Pancreas (tissue), 10 donors: ENCODE results near the gene KCNMB3. TPM values are rescaled to one million over a fixed set of nuclear protein-coding genes. Genes with fewer than 3 reads are reported as not detected.

Experiments used
- ATAC-seq, 4 donors: fragments of 200-7000 bp; cut with Tn5 transposase; one replicate each; pipeline versions ENCODE4 v1.8.0 to v1.9.1; 2020; ENCODE audit warnings: mild to moderate bottlenecking in 4 of 4, moderate library complexity in 4 of 4
- DNase-seq, 6 donors: peaks; one replicate each; pipeline ENCODE4 v3.0.0-alpha.2; 2020
- FAIRE-seq: peaks from 2 replicates; lab custom pipeline; 2012; peaks lifted over from hg19 to GRCh38; lab: Jason Lieb, UNC
- H3K27ac ChIP-seq, 4 donors: fragments of 200-600 bp; sonication (generic); 1 replicate in 3 of 4; 2 replicates in 1 of 4; pipeline versions ENCODE4 v1.5.0 to v1.8.0; 2020
- H3K27me3 ChIP-seq, 4 donors: fragments of 200-600 bp; one replicate each; pipeline ENCODE4 v1.8.0; 2021
- H3K36me3 ChIP-seq, 3 donors: fragments of 200-600 bp; sonication (generic) in 1 of 3; one replicate each; pipeline versions ENCODE4 v1.5.0 to v1.8.0; 2020 to 2021
- H3K4me1 ChIP-seq, 3 donors: fragments of 200-600 bp; one replicate each; pipeline ENCODE4 v1.8.0; 2021
- H3K4me3 ChIP-seq, 4 donors: fragments of 200-600 bp; sonication (generic) in 2 of 4; one replicate each; pipeline versions ENCODE4 v1.5.0 to v1.8.0; 2020 to 2021
- H3K9me3 ChIP-seq, 4 donors: fragments of 200-600 bp; one replicate each; pipeline ENCODE4 v1.8.0; 2021
- CTCF ChIP-seq, 4 donors: fragments of 200-600 bp; sonication (generic) in 3 of 4; IDR thresholded peaks; one replicate each; pipeline versions ENCODE4 v1.5.0 to v1.8.0; 2021; ENCODE audit warnings: antibody characterized with exemption in 4 of 4
- WGBS, 2 donors: extraction: QIAGEN DNeasy Blood & Tissue Kit; methylation state at CpG; one replicate each; pipeline ENCODE4 v1.1.7; 2013; 5-methylcytosine and 5-hydroxymethylcytosine counted together
- intact Hi-C, 3 donors: fragments of 100-400 bp; cut with DNase I; formaldehyde crosslinking; loops; one replicate each; pipeline versions ENCODE4 v1.11.1 to v1.14.2; 2022
- polyA plus RNA-seq, 2 donors: library from polyadenylated mRNA; stranded (reverse); fragments of 200-250 nt; gene quantifications; one replicate each; pipeline ENCODE4 v1.2.3, GENCODE V29; 2013
- total RNA-seq, 6 donors: library from RNA; stranded (reverse); fragmentation: NEBNext Ultra II Directional in 4 of 6; extraction: Animal tissue kit (Norgen Biotek cat#: 25700) in 4 of 6; gene quantifications; one replicate each; pipeline versions ENCODE4 v1.2.1 to v1.2.4, GENCODE V29; 2021 to 2023
- donor health status: healthy with polysubstance abuse.
- donor health status: DM: no; HTN: no; CAD: no; lungs with moderate emphysema.
- donor health status: DM: no; HTN: no; CAD: no.
- donor health status: control.
- donor health status: control.
- donor health status: Bipolar disorder and iron deficiency.
- donor health status: DM: yes; HTN: yes; CAD: no.
- donor health status: DM: no; HTN: no; CAD: no.
- donor health status: DM: no; HTN: no; CAD: no.
- donor health status: DM: yes; HTN: yes; CAD: no.

KCNMB3 gene
- total and polyA plus RNA-seq, 8 donors, result 1.4 to 7.8 (median 3.2) TPM

GRCh38 chr3:179272385-179272784, 21.5 kb upstream of the KCNMB3 start:
- FAIRE-seq (no peak), DNase-seq (no peak), ATAC-seq (no peak)
- intact Hi-C loops, result no loop called here
- 74 to 79% methylated on average over 3 of the region's 3 CpGs for WGBS, 2 donors
- no peak for TF ChIP-seq CTCF (IDR thresholded peaks at IDR 0.05)
- H3K4me1 ChIP-seq, result no peaks in the 10 kb centered on the region
- H3K36me3 ChIP-seq, result no peaks in the 10 kb centered on the region
- no peaks in the 10 kb centered on the region for H3K27me3 ChIP-seq
- H3K27ac ChIP-seq, result no peak overlapping the region
- no peak overlapping the region for H3K4me3 ChIP-seq
- H3K9me3 ChIP-seq, result no peaks in the 10 kb centered on the region

- H3K4me3 ChIP-seq, result no peak overlapping the region
- intact Hi-C loops, result no loop called here
- ATAC-seq, result no peak
- no peaks in the 10 kb centered on the region for H3K27me3 ChIP-seq
- FAIRE-seq, result no peak
- H3K27ac ChIP-seq, result no peak overlapping the region
- DNase-seq, result no peak
- H3K9me3 ChIP-seq, result no peaks in the 10 kb centered on the region
- no peaks in the 10 kb centered on the region for H3K36me3 ChIP-seq
- TF ChIP-seq CTCF (IDR thresholded peaks at IDR 0.05), result no peak
- no peaks in the 10 kb centered on the region for H3K4me1 ChIP-seq
- 53 to 57% methylated on average over 4 of the region's 4 CpGs for WGBS, 2 donors
These were observed 18.3 kb upstream of the KCNMB3 start for GRCh38 chr3:179269152-179269707.

- DNase-seq, result no peak
These were observed 17.6 kb upstream of the KCNMB3 start for GRCh38 chr3:179268400-179269051.

GRCh38 chr3:179266701-179267211, 15.8 kb upstream of the KCNMB3 start:
- no peak for FAIRE-seq
- H3K27ac ChIP-seq, result no peak overlapping the region
- no peaks in the 10 kb centered on the region for H3K4me1 ChIP-seq
- no peak overlapping the region for H3K4me3 ChIP-seq
- intact Hi-C loops, result no loop called here
- H3K27me3 ChIP-seq, result no peaks in the 10 kb centered on the region
- 72% methylated on average over 21 of the region's 21 CpGs for WGBS, 2 donors
- H3K36me3 ChIP-seq, result no peaks in the 10 kb centered on the region
- ATAC-seq, result no peak
- H3K9me3 ChIP-seq, result no peaks in the 10 kb centered on the region
- DNase-seq, result no peak
- TF ChIP-seq CTCF (IDR thresholded peaks at IDR 0.05), result no peak

More at GRCh38 chr3:179268400-179269051, 17.6 kb upstream of the KCNMB3 start:
- no peaks in the 10 kb centered on the region for H3K27me3 ChIP-seq
- H3K36me3 ChIP-seq, result no peaks in the 10 kb centered on the region
- no peak overlapping the region for H3K27ac ChIP-seq
- no peaks in the 10 kb centered on the region for H3K9me3 ChIP-seq
- H3K4me3 ChIP-seq, result no peak overlapping the region
- FAIRE-seq (no peak), ATAC-seq (no peak)
- WGBS, 2 donors, result 43 to 47% methylated on average over 4 of the region's 4 CpGs
- intact Hi-C loops, result no loop called here
- H3K4me1 ChIP-seq, result no peaks in the 10 kb centered on the region
- TF ChIP-seq CTCF (IDR thresholded peaks at IDR 0.05), result no peak

- WGBS, 2 donors, result 67 to 69% methylated on average over 4 of the region's 4 CpGs
- Histone ChIP-seq H3K4me1 (no peaks in the 10 kb centered on the region), H3K27me3 (no peaks in the 10 kb centered on the region), H3K9me3 (no peaks in the 10 kb centered on the region), H3K36me3 (no peaks in the 10 kb centered on the region), H3K4me3 (no peak overlapping the region), H3K27ac (no peak overlapping the region)
- no peak for ATAC-seq
- FAIRE-seq, result no peak
- no peak for DNase-seq
- no peak for TF ChIP-seq CTCF (IDR thresholded peaks at IDR 0.05)
- intact Hi-C loops, result no loop called here
These were observed 15.0 kb upstream of the KCNMB3 start for GRCh38 chr3:179265875-179266274.
